Bone marrow (tissue), 2 donors: Measurements from ENCODE around the gene SERGEF.

Source experiments
- DNase-seq, 2 donors: peaks; one replicate each; lab custom pipeline; 2025; lab: John Stamatoyannopoulos, UW

Gene SERGEF

GRCh38 chr11:17812091-17812864, 200.6 kb downstream of the SERGEF start:
- DNase-seq: no peak

GRCh38 chr11:17811352-17811751, 201.5 kb downstream of the SERGEF start:
- no peak for DNase-seq

GRCh38 chr11:17810746-17811145, 202.1 kb downstream of the SERGEF start:
- no peak for DNase-seq

- no peak for DNase-seq
Measured at GRCh38 chr11:17810041-17810440, 202.8 kb downstream of the SERGEF start.

- DNase-seq: no peak
Measured at GRCh38 chr11:17807034-17807433, 205.8 kb downstream of the SERGEF start.

GRCh38 chr11:17805873-17806272, 207.0 kb downstream of the SERGEF start:
- no peak for DNase-seq

DNA sequence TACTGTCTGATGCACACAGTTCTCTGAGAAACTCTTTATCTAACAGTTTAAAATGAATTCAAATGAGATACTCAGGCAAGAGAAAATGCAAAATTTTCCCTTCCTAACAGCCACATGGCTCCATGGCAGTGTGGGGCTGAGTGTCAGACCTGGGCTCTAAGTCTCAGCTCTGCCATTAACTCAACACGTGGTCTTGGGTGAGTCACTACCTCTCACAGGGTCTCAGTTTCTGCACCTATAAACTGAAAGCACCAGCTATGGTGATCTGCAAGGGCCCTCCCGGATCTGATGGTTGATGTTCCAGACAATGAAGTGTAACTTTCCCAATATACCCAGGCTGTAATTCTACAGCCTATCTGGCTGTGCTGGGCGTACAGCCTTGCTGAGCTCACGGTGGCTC, 207.8 kb downstream of the SERGEF start:
- no peak for DNase-seq

- DNase-seq: no peak
Measured at GRCh38 chr11:17803754-17804334, 209.0 kb downstream of the SERGEF start.

- DNase-seq: no peak
Measured at GRCh38 chr11:17802491-17802890, 210.4 kb downstream of the SERGEF start.

DNA sequence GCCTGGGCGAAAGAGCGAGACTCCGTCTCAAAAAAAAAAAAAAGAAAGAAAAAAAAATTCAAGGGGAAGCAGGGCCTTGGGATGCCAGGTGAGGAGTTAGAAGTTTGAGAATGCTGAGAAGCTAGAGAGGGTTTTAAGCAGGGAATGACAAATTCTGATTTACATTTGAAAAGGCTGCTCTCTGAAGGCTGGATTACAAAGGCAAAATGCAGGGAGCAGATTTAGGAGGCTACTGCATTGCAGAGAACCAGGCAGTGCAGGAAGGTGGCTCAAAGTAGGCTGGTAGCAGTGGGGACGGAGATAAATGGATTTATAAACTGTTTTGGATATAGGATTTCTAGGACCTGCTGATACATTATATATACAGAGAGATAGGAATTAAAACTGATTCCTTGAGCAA, 211.7 kb downstream of the SERGEF start:
- DNase-seq: no peak

DNA sequence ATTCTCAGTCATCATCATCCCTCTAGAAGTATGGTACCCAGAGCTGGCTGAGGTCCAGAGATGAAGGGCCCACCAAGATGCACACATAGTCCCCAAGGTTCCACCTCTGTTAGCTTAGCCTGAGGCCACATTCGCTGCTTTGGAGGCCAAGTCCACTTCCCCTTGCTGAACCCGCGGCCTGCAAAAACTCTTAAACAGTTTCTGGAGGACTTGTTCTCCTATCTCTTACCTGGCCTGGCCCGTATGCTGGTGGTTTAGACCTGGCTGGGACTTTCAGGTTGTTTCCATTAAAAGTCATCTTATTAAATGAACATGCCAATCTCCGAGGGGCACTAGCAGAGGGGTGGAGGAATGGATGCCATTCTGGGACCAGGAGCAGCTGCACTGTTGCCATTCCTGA, 213.7 kb downstream of the SERGEF start:
- DNase-seq: no peak

- DNase-seq: no peak
Measured at GRCh38 chr11:17798716-17799115, 214.1 kb downstream of the SERGEF start.

- DNase-seq: no peak
Measured at GRCh38 chr11:17798253-17798652, 214.6 kb downstream of the SERGEF start.

DNA sequence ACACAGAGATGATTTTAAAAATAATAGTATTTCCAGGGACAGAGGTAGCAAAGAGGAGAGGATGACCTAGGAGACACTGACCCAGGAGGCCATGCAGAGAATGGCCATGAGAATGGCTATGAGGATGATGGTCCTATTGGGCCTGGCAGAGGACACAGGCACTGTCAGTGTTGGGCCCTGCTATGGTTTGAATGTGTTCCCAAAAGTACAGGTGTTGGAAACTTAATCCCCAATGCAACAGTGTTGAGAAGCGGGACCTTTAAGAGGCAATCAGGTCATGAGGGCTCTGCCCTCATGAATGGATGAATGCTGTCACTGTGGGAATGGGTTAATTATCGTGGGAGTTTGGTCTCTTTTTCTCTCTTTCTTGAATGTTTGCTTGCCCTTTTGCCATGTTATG, 216.7 kb downstream of the SERGEF start:
- DNase-seq: no peak

GRCh38 chr11:17794981-17795380, 217.9 kb downstream of the SERGEF start:
- DNase-seq: no peak

GRCh38 chr11:17793642-17794170, 219.1 kb downstream of the SERGEF start:
- DNase-seq: no peak

DNA sequence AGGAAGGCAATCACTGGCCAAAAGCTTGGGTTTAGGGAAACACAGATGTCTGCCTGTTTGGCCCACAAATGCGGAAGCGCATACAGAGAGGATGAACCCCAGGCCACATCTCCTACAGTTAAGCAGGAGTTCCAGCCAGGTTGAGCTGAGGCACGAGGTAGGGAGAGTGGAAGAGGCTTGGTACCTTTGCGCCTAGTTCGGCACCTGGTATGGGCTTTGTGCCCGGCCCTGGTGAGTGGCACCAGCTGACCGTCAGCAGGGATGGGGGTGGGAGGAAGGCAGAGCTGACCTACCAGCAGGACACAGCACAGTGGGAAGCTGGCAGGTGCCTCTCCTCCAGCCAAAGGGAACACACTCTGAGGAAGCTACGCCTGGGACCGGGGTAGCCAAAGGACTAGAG, 220.7 kb downstream of the SERGEF start:
- no peak for DNase-seq

- no peak for DNase-seq
Measured at GRCh38 chr11:17791144-17791543, 221.7 kb downstream of the SERGEF start.

DNA sequence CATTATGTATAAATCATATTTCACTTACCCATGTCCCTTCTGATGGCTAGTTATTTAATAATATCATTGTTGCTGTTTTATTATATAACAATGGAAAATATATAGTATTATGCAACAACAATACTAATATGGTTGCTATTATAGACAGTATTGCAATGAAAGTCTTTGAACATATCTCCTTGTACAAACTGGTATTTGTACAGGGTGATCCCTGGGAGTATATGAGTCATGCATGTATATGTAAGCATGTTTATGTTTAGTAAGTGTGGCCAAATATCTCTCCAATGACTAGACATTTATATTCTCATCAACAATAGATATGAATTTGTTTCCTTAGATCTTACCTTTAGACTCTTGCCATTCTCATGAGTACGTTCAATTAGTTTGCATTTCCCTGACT, 222.4 kb downstream of the SERGEF start:
- no peak for DNase-seq

DNA sequence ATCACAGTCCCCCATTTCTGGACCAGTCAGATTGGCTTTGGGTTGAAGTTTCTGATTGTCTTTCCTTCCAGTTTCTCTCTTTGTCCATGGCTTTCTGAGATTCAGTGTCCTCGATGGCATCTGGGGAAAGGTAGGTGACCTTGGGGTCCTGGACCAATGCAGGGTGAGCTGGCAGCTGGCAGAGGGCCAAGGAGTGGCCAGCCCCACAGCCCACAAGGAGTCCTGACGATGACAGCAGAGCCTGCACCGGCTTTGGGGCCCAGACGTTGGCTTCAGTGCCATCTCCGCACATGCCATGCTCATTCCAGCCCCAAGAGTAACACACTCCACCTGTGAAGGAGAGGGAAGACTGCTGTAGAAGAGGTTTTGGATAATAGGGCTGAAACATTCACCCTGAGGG, 224.8 kb downstream of the SERGEF start:
- DNase-seq: no peak

GRCh38 chr11:17786824-17787525, 225.9 kb downstream of the SERGEF start:
- no peak for DNase-seq

GRCh38 chr11:17783878-17784277, 229.0 kb downstream of the SERGEF start:
- no peak for DNase-seq
